AG04449 (cell line): ENCODE measurements around the gene MLLT1.
"Not testable (repeated sequence)": the region's sequence is repeated elsewhere in the genome, so short reads cannot be mapped to it uniquely, and the experiment has no call there.

Experiments
- CTCF ChIA-PET: fragments of 350-600 bp; formaldehyde crosslinking; extraction: SDS; loops from one replicate; lab custom pipeline; 2021; ENCODE audit warnings: antibody characterized with exemption; lab: Yijun Ruan, JAX
- POLR2A ChIA-PET: fragments of 400-600, 350-600 bp; formaldehyde crosslinking; extraction: SDS; loops from one replicate; lab custom pipeline; 2020; ENCODE audit warnings: antibody characterized with exemption, inconsistent platforms; lab: Yijun Ruan, JAX
- DNase-seq: peaks from one replicate; pipeline ENCODE4 v3.0.0-alpha.2; 2010; ENCODE audit warnings: low read depth, low spot score
- H3K4me3 ChIP-seq: 2 replicates; pipeline ENCODE4 v1.5.1; 2011; ENCODE audit warnings: low read depth, mild to moderate bottlenecking, control low read depth, low read length
- CTCF ChIP-seq: IDR thresholded peaks from one replicate; pipeline ENCODE4 v1.5.1; 2011; ENCODE audit warnings: mild to moderate bottlenecking, moderate library complexity, low read length, control low read depth, inconsistent platforms; ENCODE audit not compliant: insufficient read depth; ENCODE audit errors: missing control alignments

MLLT1 gene

GRCh38 chr19:6292006-6292405, 12.2 kb upstream of the MLLT1 start:
- no peak for DNase-seq
- CTCF ChIA-PET, result no interaction called here
- no peak overlapping the region for H3K4me3 ChIP-seq
- TF ChIP-seq CTCF, result no peak
- POLR2A ChIA-PET, result no interaction called here

- TF ChIP-seq CTCF, result no peak
- POLR2A ChIA-PET, result no interaction called here
- no peak for DNase-seq
- CTCF ChIA-PET, result interaction anchor here (0.8 to 1.5 kb wide), 5 partner anchors 11 to 241 kb away, joined by 3 to 4 read pairs (median 3); no protein-coding TSS in a partner anchor
- no peak overlapping the region for H3K4me3 ChIP-seq
Observed at GRCh38 chr19:6288737-6289136, 9.0 kb upstream of the MLLT1 start.

GRCh38 chr19:6287269-6287885, 7.6 kb upstream of the MLLT1 start:
- H3K4me3 ChIP-seq, result no peak overlapping the region
- no peak for DNase-seq
- TF ChIP-seq CTCF, result no peak
- CTCF ChIA-PET, result interaction anchor here (0.9 to 5.7 kb wide), 3 partner anchors 10 to 69 kb away, joined by 3 to 29 read pairs (median 5); no protein-coding TSS in a partner anchor
- POLR2A ChIA-PET, result no interaction called here

- no peak overlapping the region for H3K4me3 ChIP-seq
- ChIA-PET CTCF (interaction anchor here (1.6 to 5.7 kb wide), 2 partner anchors 11 to 68 kb away, joined by 5 to 29 read pairs; no protein-coding TSS in a partner anchor), POLR2A (no interaction called here)
- DNase-seq, result no peak
- TF ChIP-seq CTCF, result no peak
Observed at GRCh38 chr19:6286676-6287075, 6.9 kb upstream of the MLLT1 start.

GRCh38 chr19:6282393-6282792, 2.6 kb upstream of the MLLT1 start:
- ChIA-PET POLR2A (interaction anchor here (0.6 kb wide), 1 partner anchor 1057 kb away, joined by 3 read pairs; no protein-coding TSS in a partner anchor), CTCF (interaction anchor here (0.6 to 5.7 kb wide), 4 partner anchors 23 to 234 kb away, joined by 3 to 29 read pairs (median 4); no protein-coding TSS in a partner anchor)
- not testable (repeated sequence) for H3K4me3 ChIP-seq, DNase-seq

- peak overlapping the region; percentile 78 for H3K4me3 ChIP-seq
- ChIA-PET CTCF (interaction anchor here (1.2 to 1.4 kb wide), 3 partner anchors 14 to 61 kb away, joined by 4 to 7 read pairs (median 5); no protein-coding TSS in a partner anchor), POLR2A (no interaction called here)
- TF ChIP-seq CTCF, result no peak
- no peak for DNase-seq
Observed at GRCh38 chr19:6279620-6279930, 200 bp downstream of the MLLT1 start.
